HepG2 (cell line): Measurements from ENCODE around the gene SYAP1. TPM values are rescaled to one million over a fixed set of nuclear protein-coding genes. Genes with fewer than 3 reads are reported as not detected.

Experiments
- AHDC1 ChIP-seq: sonication (generic); formaldehyde crosslinking; IDR thresholded peaks from 2 replicates; pipeline ENCODE4 v1.5.1; 2020; ENCODE audit warnings: mild to moderate bottlenecking, missing genetic modification reagents, borderline replicate concordance
- ATM ChIP-seq: fragments of 450-650 bp; IDR thresholded peaks from 2 replicates; pipeline ENCODE4 v1.7.1; 2017; ENCODE audit warnings: mild to moderate bottlenecking, borderline replicate concordance
- JARID2 ChIP-seq: sonication (generic); formaldehyde crosslinking; IDR thresholded peaks from 2 replicates; pipeline ENCODE4 v1.8.1; 2023; ENCODE audit warnings: missing genetic modification reagents, inconsistent platforms; ENCODE audit not compliant: insufficient replicate concordance
- MAZ ChIP-seq, 2 experiments: sonication (generic) in 1 of 2; formaldehyde crosslinking in 1 of 2; IDR thresholded peaks; 2 replicates each; pipeline versions ENCODE4 v1.5.0 to v1.6.1; 2012 to 2020; ENCODE audit warnings: low read depth in 2 of 2, mild to moderate bottlenecking in 2 of 2, borderline replicate concordance in 1 of 2, improper control_type of control experiment in 1 of 2, low read length in 1 of 2, missing genetic modification reagents in 1 of 2, moderate library complexity in 1 of 2
- MIXL1 ChIP-seq: IDR thresholded peaks from 2 replicates; pipeline ENCODE4 v1.6.1; 2016
- MYC ChIP-seq: sonication (generic); formaldehyde crosslinking; IDR thresholded peaks from 2 replicates; pipeline ENCODE4 v1.9.0; 2021; ENCODE audit warnings: missing genetic modification reagents, borderline replicate concordance
- RARA ChIP-seq: IDR thresholded peaks from 2 replicates; pipeline ENCODE4 v1.6.1; 2016; ENCODE audit warnings: missing genetic modification reagents, missing compliant biosample characterization
- SIN3A ChIP-seq: IDR thresholded peaks from 2 replicates; pipeline ENCODE4 v1.6.1; 2011; ENCODE audit warnings: low read depth, mild to moderate bottlenecking, control low read depth, low read length, borderline replicate concordance
- SMARCC2 ChIP-seq: fragments of 450-650 bp; IDR thresholded peaks from 2 replicates; pipeline ENCODE4 v1.6.1; 2017; ENCODE audit warnings: antibody characterized with exemption, mild to moderate bottlenecking
- SRY ChIP-seq: sonication (generic); formaldehyde crosslinking; IDR thresholded peaks from 2 replicates; pipeline ENCODE4 v1.8.0; 2022; ENCODE audit warnings: mild to moderate bottlenecking, missing genetic modification reagents
- XRCC5 ChIP-seq: fragments of 200-400 bp; formaldehyde crosslinking; optimal IDR thresholded peaks from 2 replicates; pipeline ENCODE3; 2017; ENCODE audit warnings: mild to moderate bottlenecking, low read length
- ZNF124 ChIP-seq: sonication (generic); formaldehyde crosslinking; IDR thresholded peaks from 2 replicates; pipeline ENCODE4 v1.4.0; 2020; ENCODE audit warnings: missing genetic modification reagents
- ZNF292 ChIP-seq: sonication (generic); formaldehyde crosslinking; IDR thresholded peaks from 2 replicates; pipeline ENCODE4 v1.8.1; 2022; ENCODE audit warnings: mild to moderate bottlenecking, low read depth, missing genetic modification reagents, borderline replicate concordance
- ZNF350 ChIP-seq: sonication (generic); formaldehyde crosslinking; IDR thresholded peaks from 2 replicates; pipeline ENCODE4 v1.4.0; 2020; ENCODE audit warnings: mild to moderate bottlenecking, low read depth, missing genetic modification reagents, borderline replicate concordance
- ZNF496 ChIP-seq: sonication (generic); formaldehyde crosslinking; IDR thresholded peaks from 2 replicates; pipeline ENCODE4 v1.8.1; 2023; ENCODE audit warnings: mild to moderate bottlenecking, moderate library complexity, missing genetic modification reagents; ENCODE audit not compliant: insufficient replicate concordance
- ZNF547 ChIP-seq: sonication (generic); formaldehyde crosslinking; IDR thresholded peaks from 2 replicates; pipeline ENCODE4 v1.5.1; 2020; ENCODE audit warnings: mild to moderate bottlenecking, missing genetic modification reagents
- ZNF574 ChIP-seq: sonication (generic); formaldehyde crosslinking; IDR thresholded peaks from 2 replicates; pipeline ENCODE4 v1.4.0; 2020; ENCODE audit warnings: missing genetic modification reagents
- ZNF710 ChIP-seq: sonication (generic); formaldehyde crosslinking; IDR thresholded peaks from 2 replicates; pipeline ENCODE4 v1.5.0; 2020; ENCODE audit warnings: mild to moderate bottlenecking, missing genetic modification reagents, borderline replicate concordance
- polyA plus RNA-seq, 8 experiments: library from polyadenylated mRNA; depleted of rRNA in 3 of 8; stranded (reverse) in 7 of 8; unstranded in 1 of 8; fragments of >200 nt; fragmentation: Illumina TruSeq in 4 of 8; extraction: Trizol in 4 of 8; gene quantifications; 2 replicates each; pipeline versions ENCODE4 v1.2.1 to v1.2.3, GENCODE V29; 2011 to 2016; ENCODE audit warnings: low read depth in 4 of 8, missing spikeins in 1 of 8, mixed read lengths in 1 of 8; ENCODE audit not compliant: insufficient read depth in 1 of 8
- total RNA-seq, 5 experiments: library from RNA; depleted of rRNA; stranded (reverse); fragments of >200 nt; fragmentation: Illumina TruSeq; extraction: Trizol; gene quantifications; 2 replicates each; pipeline ENCODE4 v1.2.3, GENCODE V29; 2016; ENCODE audit warnings: low read depth in 1 of 5

The SYAP1 gene
- total and polyA plus RNA-seq, 2 of the 13 experiments (the other 11 are each of a cell fraction or from before 2014, with no cell fraction given) = 4.9 to 18.5 TPM

DNA sequence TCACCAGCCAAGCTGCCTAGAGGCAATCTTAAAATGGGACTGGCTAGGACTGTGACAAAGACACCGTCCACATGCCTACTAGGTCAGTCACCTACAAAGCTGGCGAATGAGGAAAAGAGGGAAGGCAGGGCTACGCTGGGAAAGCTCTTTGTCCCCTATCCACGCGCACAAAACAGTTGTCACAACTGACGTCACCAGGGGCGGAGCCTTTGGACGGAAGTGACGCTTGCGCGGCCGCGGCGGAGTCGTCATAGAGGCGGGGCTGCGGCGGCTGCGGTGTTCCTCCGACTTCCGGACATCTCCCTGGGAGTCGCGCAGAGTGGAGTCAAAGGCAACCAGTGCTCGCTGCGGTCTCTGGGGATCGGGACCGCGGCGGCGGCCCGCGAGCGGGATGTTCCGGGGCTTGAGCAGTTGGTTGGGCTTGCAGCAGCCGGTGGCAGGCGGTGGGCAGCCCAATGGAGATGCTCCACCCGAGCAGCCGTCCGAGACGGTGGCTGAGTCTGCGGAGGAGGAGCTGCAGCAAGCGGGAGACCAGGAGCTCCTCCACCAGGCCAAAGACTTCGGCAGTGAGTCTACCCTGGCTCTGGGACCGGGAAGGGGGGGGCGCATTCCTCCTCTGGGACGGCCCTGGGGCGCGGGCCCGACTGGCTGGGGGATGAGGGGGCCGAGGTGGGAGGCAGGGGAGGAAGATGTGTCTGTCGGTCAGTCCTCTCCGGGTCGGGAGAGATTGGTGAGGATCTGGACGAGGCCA is at the start of gene SYAP1 (continued):
- TF ChIP-seq ZNF710 (CRISPR knock-in tag) (no peak), MAZ (IDR thresholded peaks at IDR 0.05; ENCODE audit: borderline replicate concordance, low read depth, low read length) (no peak), MAZ (CRISPR knock-in tag; IDR thresholded peaks at IDR 0.05; ENCODE audit: low read depth) (peak; percentile 62), SMARCC2 (no peak), XRCC5 (peak; percentile 47), ATM (no peak), ZNF496 (CRISPR knock-in tag) (no peak), ZNF350 (CRISPR knock-in tag) (peak; percentile 55; the same call in 1 of the 2 replicates), MIXL1 (CRISPR knock-in tag) (no peak; the same call in 1 of the 2 replicates), RARA (CRISPR knock-in tag) (no peak), ZNF547 (CRISPR knock-in tag) (no peak), ZNF574 (CRISPR knock-in tag) (peak; percentile 51), MYC (peak; percentile 23; the same call in 1 of the 2 replicates), JARID2 (CRISPR knock-in tag) (no peak), SRY (CRISPR knock-in tag) (peak; percentile 57; the same call in 1 of the 2 replicates), AHDC1 (CRISPR knock-in tag) (no peak), ZNF292 (CRISPR knock-in tag) (no peak), SIN3A (peak; percentile 62; the same call in 1 of the 2 replicates), ZNF124 (CRISPR knock-in tag) (no peak)
